DMS153 (cell line): ENCODE measurements around the gene MC1R.
"Not testable (repeated sequence)": the region's sequence is repeated elsewhere in the genome, so short reads cannot be mapped to it uniquely, and the experiment has no call there.

Experiments used
- DNase-seq: peaks from one replicate; lab custom pipeline; 2025; lab: John Stamatoyannopoulos, UW

Gene MC1R

DNA sequence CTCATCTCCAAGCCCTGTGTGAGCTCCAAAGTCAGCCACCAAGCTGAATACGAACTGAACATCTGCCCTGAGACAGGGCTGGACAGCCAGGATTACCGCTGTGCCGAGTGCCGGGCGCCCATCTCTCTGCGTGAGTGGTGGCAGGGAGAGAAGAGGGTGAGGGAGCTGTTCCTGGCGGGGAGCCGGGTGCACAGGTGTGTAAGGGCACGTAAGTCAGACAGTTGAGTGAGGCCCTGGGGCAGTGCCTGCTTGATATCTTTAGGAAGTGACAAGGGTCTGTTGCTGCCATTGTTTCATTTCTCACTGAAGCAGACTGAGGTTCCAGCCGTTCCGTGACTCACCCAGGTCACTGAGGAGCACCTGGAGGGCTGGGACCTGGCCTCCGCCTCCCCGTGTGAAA is 42.3 kb downstream of the MC1R start:
- DNase-seq, result no peak

DNA sequence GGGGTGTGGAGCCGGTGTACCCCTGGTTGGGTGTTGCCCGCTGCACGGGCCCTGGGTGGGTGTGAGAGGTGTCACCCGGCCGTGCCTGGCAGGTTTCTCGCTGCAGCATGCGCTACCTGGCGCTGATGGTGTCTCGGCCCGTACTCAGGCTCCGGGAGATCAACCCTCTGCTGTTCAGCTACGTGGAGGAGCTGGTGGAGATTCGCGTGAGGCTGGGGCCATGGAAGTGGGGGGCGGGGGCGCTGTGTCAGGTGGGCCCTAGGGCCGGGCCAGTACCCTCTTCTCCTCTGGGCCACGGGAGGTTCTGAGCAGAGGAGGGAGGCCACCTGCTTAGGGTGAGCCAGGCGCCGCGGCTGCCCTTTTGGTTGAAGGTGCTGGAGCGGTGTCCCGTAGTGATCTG is 43.3 kb downstream of the MC1R start:
- DNase-seq, result no peak

GRCh38 chr16:89962754-89963498 is 44.3 kb downstream of the MC1R start:
- DNase-seq, result no peak

GRCh38 chr16:89964201-89964600 is 45.5 kb downstream of the MC1R start:
- no peak for DNase-seq

GRCh38 chr16:89965447-89966225 is 47.0 kb downstream of the MC1R start:
- DNase-seq, result no peak

- DNase-seq, result no peak
Observed at GRCh38 chr16:89966756-89967155, 48.1 kb downstream of the MC1R start.

DNA sequence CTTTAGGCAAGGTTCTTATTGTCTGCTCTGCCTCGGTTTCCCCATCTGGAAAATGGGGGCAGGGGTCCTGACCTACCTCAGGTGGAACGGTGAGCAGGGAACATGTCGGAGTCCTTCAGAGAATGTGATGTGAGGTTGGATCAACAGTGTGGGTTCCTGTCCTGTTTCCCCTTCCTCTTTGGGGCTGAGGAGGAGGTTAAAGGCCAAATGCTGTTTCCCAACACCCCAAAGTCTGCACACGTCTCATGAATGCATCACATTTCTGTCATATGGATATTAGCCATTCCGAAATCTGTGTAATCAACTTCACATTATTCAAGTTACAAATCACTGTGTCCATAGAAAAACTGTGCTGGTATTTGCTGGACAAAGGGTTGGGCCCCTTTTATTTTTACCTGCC is 48.8 kb downstream of the MC1R start:
- DNase-seq, result not testable (repeated sequence)

GRCh38 chr16:89968074-89968473 is 49.4 kb downstream of the MC1R start:
- DNase-seq, result not testable (repeated sequence)

DNA sequence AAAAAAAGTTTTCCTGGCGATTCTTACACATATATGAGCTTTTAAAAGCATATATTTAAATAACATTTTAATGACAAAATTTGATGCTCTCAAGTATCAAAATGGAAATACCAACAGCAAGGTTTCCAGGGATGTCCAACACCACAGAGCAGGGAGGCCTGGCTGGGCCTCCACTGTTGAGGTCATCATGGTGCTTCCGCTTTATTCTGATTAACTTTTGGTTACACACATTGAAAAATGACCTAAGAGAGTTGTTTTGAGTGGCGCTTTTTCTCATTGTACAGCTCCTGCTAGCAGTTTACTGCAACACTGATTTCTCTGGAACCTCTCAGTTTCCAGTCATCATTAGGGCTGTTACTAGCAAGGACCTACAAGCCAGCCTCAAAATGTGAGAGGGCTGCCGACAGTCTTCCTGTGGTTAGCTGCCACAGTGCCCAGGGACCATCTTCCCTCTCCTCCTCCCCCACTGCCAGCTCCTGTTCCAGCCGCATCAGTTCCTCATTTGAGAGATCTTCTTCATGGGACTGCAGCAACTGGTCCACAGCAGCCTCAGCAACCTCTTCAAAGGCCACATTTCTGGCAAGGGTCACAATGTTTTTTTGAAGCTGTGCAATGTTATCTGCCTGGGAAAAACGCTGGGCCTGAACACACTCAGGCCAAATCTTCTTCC is 51.2 kb downstream of the MC1R start:
- no peak for DNase-seq
